SU-DHL-6 (cell line): ENCODE data around the gene DSP.

Experiments
- H2AFZ ChIP-seq: fragments of 200-600 bp; sonication (generic); 2 replicates; pipeline ENCODE4 v1.6.1; 2014; ENCODE audit warnings: low read depth, mild to moderate bottlenecking, moderate library complexity, mixed read lengths, antibody characterized with exemption, low read length; ENCODE audit not compliant: severe bottlenecking
- H3F3A ChIP-seq: fragments of 200-600 bp; shearing (Covaris generic); 2 replicates; pipeline ENCODE4 v1.6.0; 2016; ENCODE audit warnings: antibody characterized with exemption, mild to moderate bottlenecking; ENCODE audit not compliant: insufficient read depth
- H3K27ac ChIP-seq: fragments of 200-600 bp; sonication (generic); 2 replicates; pipeline ENCODE4 v1.5.1; 2016; ENCODE audit warnings: low read depth, mild to moderate bottlenecking, low read length, moderate library complexity, mixed read lengths
- H3K27me3 ChIP-seq: fragments of 200-600 bp; sonication (generic), shearing (Covaris generic); 2 replicates; pipeline ENCODE4 v1.6.0; 2014; ENCODE audit warnings: mild to moderate bottlenecking, low read length
- H3K36me3 ChIP-seq: fragments of 200-600 bp; sonication (generic); 2 replicates; pipeline ENCODE4 v1.6.1; 2014; ENCODE audit warnings: mild to moderate bottlenecking, low read length, mixed read lengths
- H3K4me2 ChIP-seq: fragments of 300-600, 200-600 bp; shearing (Covaris generic), sonication (generic); 2 replicates; pipeline ENCODE4 v1.6.0; 2014; ENCODE audit warnings: low read length, low read depth, mild to moderate bottlenecking; ENCODE audit not compliant: poor library complexity, severe bottlenecking
- H3K4me3 ChIP-seq: fragments of 200-600 bp; sonication (generic); 2 replicates; pipeline ENCODE4 v1.5.1; 2014; ENCODE audit warnings: antibody characterized with exemption, low read length, mild to moderate bottlenecking, mixed read lengths; ENCODE audit not compliant: insufficient read depth, poor library complexity, severe bottlenecking
- H3K79me2 ChIP-seq: fragments of 200-600 bp; sonication (generic); 2 replicates; pipeline ENCODE4 v1.6.1; 2014; ENCODE audit warnings: mild to moderate bottlenecking, low read length, moderate library complexity; ENCODE audit not compliant: insufficient read depth
- H3K9ac ChIP-seq: fragments of 200-600 bp; sonication (generic); 2 replicates; pipeline ENCODE4 v1.7.0; 2014; ENCODE audit warnings: mild to moderate bottlenecking, low read length
- H3K9me2 ChIP-seq: fragments of 200-600 bp; sonication (generic); replicated peaks from 2 replicates; pipeline ENCODE4 v1.6.1; 2014; ENCODE audit warnings: low read length; ENCODE audit not compliant: insufficient read depth
- H3K9me3 ChIP-seq: fragments of 200-600 bp; sonication (generic); 2 replicates; pipeline ENCODE4 v1.6.1; 2014; ENCODE audit warnings: low read length, mixed read lengths; ENCODE audit not compliant: insufficient read depth
- H4K20me1 ChIP-seq: fragments of 200-600 bp; sonication (generic); 2 replicates; pipeline ENCODE4 v1.6.1; 2014; ENCODE audit warnings: low read depth, mild to moderate bottlenecking, antibody characterized with exemption, low read length, moderate library complexity, mixed read lengths
- EZH2phosphoT487 ChIP-seq: fragments of 200-600 bp; sonication (generic), shearing (Covaris generic); conservative IDR thresholded peaks from 2 replicates; pipeline ENCODE4 v1.6.1; 2018; ENCODE audit warnings: mild to moderate bottlenecking, antibody characterized with exemption, low read length, moderate library complexity, mixed read lengths
- TF ChIP-seq, protein P1 (sequence below): fragments of 200-600 bp; sonication (generic); IDR thresholded peaks from one replicate; pipeline ENCODE4 v1.5.1; 2017; ENCODE audit warnings: antibody characterized with exemption, mild to moderate bottlenecking, low read length, moderate library complexity; ENCODE audit not compliant: insufficient read depth, poor library complexity, severe bottlenecking

DSP gene

DNA sequence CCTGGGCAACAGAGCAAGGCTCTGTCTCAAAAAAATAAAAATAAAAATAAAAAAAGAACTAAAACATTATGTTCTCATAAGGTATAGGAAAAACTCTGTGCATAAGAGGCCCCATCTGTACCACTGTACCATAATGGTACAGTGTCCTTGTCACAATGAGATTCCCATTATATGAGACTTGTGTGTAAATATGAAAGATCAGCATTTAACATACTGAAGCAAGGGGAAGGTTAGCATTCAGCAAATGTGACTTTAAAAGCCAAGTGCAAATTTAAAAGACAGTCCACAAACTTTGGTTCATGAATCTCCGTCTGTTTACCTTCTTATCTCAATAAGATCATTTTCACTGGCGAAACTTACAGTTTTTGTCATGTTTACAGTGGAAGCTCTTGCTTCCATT, 16.2 kb downstream of the DSP start:
- H3K9me3 ChIP-seq, result no peaks in the 10 kb centered on the region
- H3K36me3 ChIP-seq, result no peaks in the 10 kb centered on the region
- no peaks in the 10 kb centered on the region for H4K20me1 ChIP-seq
- H3K27me3 ChIP-seq, result no peaks in the 10 kb centered on the region
- H3K9ac ChIP-seq, result no peak overlapping the region
- no peak overlapping the region for H3K4me3 ChIP-seq
- no peaks in the 10 kb centered on the region for H3K79me2 ChIP-seq
- no peaks in the 10 kb centered on the region for H3F3A ChIP-seq
- H3K27ac ChIP-seq, result no peak overlapping the region
- H3K9me2 ChIP-seq, result no peaks in the 10 kb centered on the region
- no peak overlapping the region for H2AFZ ChIP-seq
- no peak overlapping the region for H3K4me2 ChIP-seq
- TF ChIP-seq EZH2phosphoT487, result no peak
- TF ChIP-seq, protein P1, sequence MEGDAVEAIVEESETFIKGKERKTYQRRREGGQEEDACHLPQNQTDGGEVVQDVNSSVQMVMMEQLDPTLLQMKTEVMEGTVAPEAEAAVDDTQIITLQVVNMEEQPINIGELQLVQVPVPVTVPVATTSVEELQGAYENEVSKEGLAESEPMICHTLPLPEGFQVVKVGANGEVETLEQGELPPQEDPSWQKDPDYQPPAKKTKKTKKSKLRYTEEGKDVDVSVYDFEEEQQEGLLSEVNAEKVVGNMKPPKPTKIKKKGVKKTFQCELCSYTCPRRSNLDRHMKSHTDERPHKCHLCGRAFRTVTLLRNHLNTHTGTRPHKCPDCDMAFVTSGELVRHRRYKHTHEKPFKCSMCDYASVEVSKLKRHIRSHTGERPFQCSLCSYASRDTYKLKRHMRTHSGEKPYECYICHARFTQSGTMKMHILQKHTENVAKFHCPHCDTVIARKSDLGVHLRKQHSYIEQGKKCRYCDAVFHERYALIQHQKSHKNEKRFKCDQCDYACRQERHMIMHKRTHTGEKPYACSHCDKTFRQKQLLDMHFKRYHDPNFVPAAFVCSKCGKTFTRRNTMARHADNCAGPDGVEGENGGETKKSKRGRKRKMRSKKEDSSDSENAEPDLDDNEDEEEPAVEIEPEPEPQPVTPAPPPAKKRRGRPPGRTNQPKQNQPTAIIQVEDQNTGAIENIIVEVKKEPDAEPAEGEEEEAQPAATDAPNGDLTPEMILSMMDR, result no peak

DNA sequence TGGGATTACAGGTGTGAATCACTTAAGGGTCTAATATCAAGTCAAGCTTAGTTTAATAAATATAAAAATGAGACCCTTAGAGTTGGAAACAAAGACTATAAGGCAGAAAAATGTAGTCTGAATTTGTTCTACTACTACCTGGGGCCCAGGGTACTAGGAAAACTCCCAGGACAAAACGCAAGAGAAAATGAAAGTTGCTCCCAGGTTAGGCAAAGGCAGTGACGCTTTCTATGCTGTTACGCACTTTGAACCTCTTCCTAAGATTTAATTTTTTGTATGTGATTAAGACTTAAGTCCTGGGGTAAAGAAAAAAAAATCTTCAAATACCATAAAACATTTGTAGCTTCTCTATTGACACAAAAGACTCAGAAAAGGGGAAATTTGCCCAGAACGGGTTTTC, 17.3 kb downstream of the DSP start:
- no peak overlapping the region for H3K4me2 ChIP-seq
- no peaks in the 10 kb centered on the region for H3K79me2 ChIP-seq
- no peaks in the 10 kb centered on the region for H4K20me1 ChIP-seq
- H3K4me3 ChIP-seq, result no peak overlapping the region
- no peaks in the 10 kb centered on the region for H3K27me3 ChIP-seq
- no peak overlapping the region for H3K27ac ChIP-seq
- no peak overlapping the region for H3K9ac ChIP-seq
- H3K36me3 ChIP-seq, result no peaks in the 10 kb centered on the region
- H2AFZ ChIP-seq, result no peak overlapping the region
- H3K9me3 ChIP-seq, result no peaks in the 10 kb centered on the region
- no peaks in the 10 kb centered on the region for H3K9me2 ChIP-seq
- H3F3A ChIP-seq, result no peaks in the 10 kb centered on the region
- TF ChIP-seq, protein P1, result no peak
- no peak for TF ChIP-seq EZH2phosphoT487

DNA sequence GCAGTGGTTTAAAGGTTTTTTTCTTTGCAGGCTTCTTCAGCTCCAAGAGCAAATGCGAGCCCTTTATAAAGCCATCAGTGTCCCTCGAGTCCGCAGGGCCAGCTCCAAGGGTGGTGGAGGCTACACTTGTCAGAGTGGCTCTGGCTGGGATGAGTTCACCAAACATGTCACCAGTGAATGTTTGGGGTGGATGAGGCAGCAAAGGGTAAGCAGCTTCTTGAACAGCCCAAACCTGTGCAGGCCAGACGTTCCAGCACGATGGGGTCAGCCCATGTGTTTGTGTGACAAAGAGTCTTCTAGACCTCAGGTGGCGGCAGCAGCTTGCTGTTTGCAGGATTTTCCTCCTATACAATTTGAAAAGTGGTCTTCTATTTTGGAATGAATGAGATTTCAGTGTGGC, 17.7 kb downstream of the DSP start:
- Histone ChIP-seq H3K27ac (no peak overlapping the region), H3K9me3 (no peaks in the 10 kb centered on the region), H3K79me2 (no peaks in the 10 kb centered on the region), H3K9me2 (no peaks in the 10 kb centered on the region), H3K4me2 (no peak overlapping the region), H3K9ac (no peak overlapping the region), H3K4me3 (no peak overlapping the region), H2AFZ (no peak overlapping the region), H3F3A (no peaks in the 10 kb centered on the region), H3K27me3 (no peaks in the 10 kb centered on the region), H3K36me3 (no peaks in the 10 kb centered on the region), H4K20me1 (no peaks in the 10 kb centered on the region)
- no peak for TF ChIP-seq EZH2phosphoT487
- TF ChIP-seq, protein P1, result no peak
